ENCODE data around the gene CBX7. TPM values are rescaled to one million over a fixed set of nuclear protein-coding genes. Genes with fewer than 3 reads are reported as not detected.

Gene CBX7
- polyA plus RNA-seq, 2 of the 4 experiments (the other 2 are of a cell fraction) = 0.79 to 2.5 TPM

DNA sequence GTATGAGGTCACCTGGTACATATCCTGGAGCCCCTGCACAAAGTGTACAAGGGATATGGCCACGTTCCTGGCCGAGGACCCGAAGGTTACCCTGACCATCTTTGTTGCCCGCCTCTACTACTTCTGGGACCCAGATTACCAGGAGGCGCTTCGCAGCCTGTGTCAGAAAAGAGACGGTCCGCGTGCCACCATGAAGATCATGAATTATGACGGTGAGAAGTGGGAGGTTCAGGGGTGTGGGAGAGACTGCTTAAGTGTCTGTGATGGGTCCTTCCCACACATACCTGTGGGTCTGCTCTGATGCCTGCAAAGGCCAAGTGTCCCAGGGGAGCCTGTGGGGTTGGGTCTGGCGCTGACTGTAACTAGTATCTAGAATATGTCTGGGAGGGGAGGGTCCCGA lies 71.5 kb downstream of the CBX7 start:
- Histone ChIP-seq H3K4me2 (no peak overlapping the region), H3K4me1 (no peaks in the 10 kb centered on the region), H3K9me3 (no peaks in the 10 kb centered on the region), H3K27ac (no peak overlapping the region), H3K4me3 (no peak overlapping the region)
- ChIA-PET POLR2A (no interaction called here), CTCF (interaction anchor here (0.5 to 0.7 kb wide), 2 partner anchors 14 to 240 kb away, joined by 3 to 4 read pairs; no protein-coding TSS in a partner anchor)
- ATAC-seq (no peak), FAIRE-seq (no peak), DNase-seq (ENCODE audit: low read depth in 1 of 2, low spot score in 1 of 2) (no peak)
- 85% methylated on average over 11 of the region's 12 CpGs for WGBS (ENCODE audit: missing lambda C conversion rate)
- TF ChIP-seq, protein P1, sequence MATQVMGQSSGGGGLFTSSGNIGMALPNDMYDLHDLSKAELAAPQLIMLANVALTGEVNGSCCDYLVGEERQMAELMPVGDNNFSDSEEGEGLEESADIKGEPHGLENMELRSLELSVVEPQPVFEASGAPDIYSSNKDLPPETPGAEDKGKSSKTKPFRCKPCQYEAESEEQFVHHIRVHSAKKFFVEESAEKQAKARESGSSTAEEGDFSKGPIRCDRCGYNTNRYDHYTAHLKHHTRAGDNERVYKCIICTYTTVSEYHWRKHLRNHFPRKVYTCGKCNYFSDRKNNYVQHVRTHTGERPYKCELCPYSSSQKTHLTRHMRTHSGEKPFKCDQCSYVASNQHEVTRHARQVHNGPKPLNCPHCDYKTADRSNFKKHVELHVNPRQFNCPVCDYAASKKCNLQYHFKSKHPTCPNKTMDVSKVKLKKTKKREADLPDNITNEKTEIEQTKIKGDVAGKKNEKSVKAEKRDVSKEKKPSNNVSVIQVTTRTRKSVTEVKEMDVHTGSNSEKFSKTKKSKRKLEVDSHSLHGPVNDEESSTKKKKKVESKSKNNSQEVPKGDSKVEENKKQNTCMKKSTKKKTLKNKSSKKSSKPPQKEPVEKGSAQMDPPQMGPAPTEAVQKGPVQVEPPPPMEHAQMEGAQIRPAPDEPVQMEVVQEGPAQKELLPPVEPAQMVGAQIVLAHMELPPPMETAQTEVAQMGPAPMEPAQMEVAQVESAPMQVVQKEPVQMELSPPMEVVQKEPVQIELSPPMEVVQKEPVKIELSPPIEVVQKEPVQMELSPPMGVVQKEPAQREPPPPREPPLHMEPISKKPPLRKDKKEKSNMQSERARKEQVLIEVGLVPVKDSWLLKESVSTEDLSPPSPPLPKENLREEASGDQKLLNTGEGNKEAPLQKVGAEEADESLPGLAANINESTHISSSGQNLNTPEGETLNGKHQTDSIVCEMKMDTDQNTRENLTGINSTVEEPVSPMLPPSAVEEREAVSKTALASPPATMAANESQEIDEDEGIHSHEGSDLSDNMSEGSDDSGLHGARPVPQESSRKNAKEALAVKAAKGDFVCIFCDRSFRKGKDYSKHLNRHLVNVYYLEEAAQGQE (IDR thresholded peaks at IDR 0.05) = no peak
- TF ChIP-seq EHMT2 (IDR thresholded peaks at IDR 0.05; ENCODE audit: low read depth) = no peak

Small RNA genes within 50 kb of the gene (small RNA-seq; reads per million reads assigned to genes)
- gene COX5BP7 = 0 reads per million in 6 experiments

Other genes starting within 250 kb of the CBX7 start
- gene APOBEC3A, start 195.1 kb downstream of the CBX7 start, polyA plus RNA-seq (2011; rRNA removed) = not detected in 2 replicates
- gene APOBEC3A, start 195.1 kb downstream of the CBX7 start, polyA plus RNA-seq (2017; fragmentation: RNase III; extraction: RNeasy Plus Mini Kit Qiagen cat#74134 plus additional on column Dnase treatment) = not detected in 3 replicates
- gene APOBEC3B, start 170.3 kb downstream of the CBX7 start, polyA plus RNA-seq (2011; rRNA removed) = 14.7 and 16.7 TPM in 2 replicates
- 17.9 to 19.6 TPM (median 19.1 TPM) in 3 replicates for gene APOBEC3B, start 170.3 kb downstream of the CBX7 start, polyA plus RNA-seq (2017; fragmentation: RNase III; extraction: RNeasy Plus Mini Kit Qiagen cat#74134 plus additional on column Dnase treatment)
- 15.1 and 22.2 TPM in 2 replicates for gene APOBEC3C, start 138.4 kb downstream of the CBX7 start, polyA plus RNA-seq (2011; rRNA removed)
- gene APOBEC3C, start 138.4 kb downstream of the CBX7 start, polyA plus RNA-seq (2017; fragmentation: RNase III; extraction: RNeasy Plus Mini Kit Qiagen cat#74134 plus additional on column Dnase treatment) = 29.3 to 31.7 TPM (median 31.1 TPM) in 3 replicates
- gene APOBEC3D, start 131.6 kb downstream of the CBX7 start, polyA plus RNA-seq (2011; rRNA removed) = 0.66 and 0.67 TPM in 2 replicates
- gene APOBEC3D, start 131.6 kb downstream of the CBX7 start, polyA plus RNA-seq (2017; fragmentation: RNase III; extraction: RNeasy Plus Mini Kit Qiagen cat#74134 plus additional on column Dnase treatment) = 0.29 to 0.33 TPM (median 0.30 TPM) in 3 replicates
- 2.9 and 4.0 TPM in 2 replicates for gene APOBEC3F, start 111.8 kb downstream of the CBX7 start, polyA plus RNA-seq (2011; rRNA removed)
- 3.3 to 4.3 TPM (median 4.3 TPM) in 3 replicates for gene APOBEC3F, start 111.8 kb downstream of the CBX7 start, polyA plus RNA-seq (2017; fragmentation: RNase III; extraction: RNeasy Plus Mini Kit Qiagen cat#74134 plus additional on column Dnase treatment)
- not detected in 2 replicates for gene APOBEC3G, start 75.4 kb downstream of the CBX7 start, polyA plus RNA-seq (2011; rRNA removed)
- gene APOBEC3G, start 75.4 kb downstream of the CBX7 start, polyA plus RNA-seq (2017; fragmentation: RNase III; extraction: RNeasy Plus Mini Kit Qiagen cat#74134 plus additional on column Dnase treatment) = 0.16 TPM in 1 of 3 replicates, not detected in the others
- gene APOBEC3H, start 55.4 kb downstream of the CBX7 start, polyA plus RNA-seq (2011; rRNA removed) = 0.43 and 0.48 TPM in 2 replicates
- gene APOBEC3H, start 55.4 kb downstream of the CBX7 start, polyA plus RNA-seq (2017; fragmentation: RNase III; extraction: RNeasy Plus Mini Kit Qiagen cat#74134 plus additional on column Dnase treatment) = 0.39 to 0.45 TPM in 2 of 3 replicates, not detected in the other
- gene PDGFB, start 92.3 kb upstream of the CBX7 start, polyA plus RNA-seq (2011; rRNA removed) = 4.0 and 4.5 TPM in 2 replicates
- gene PDGFB, start 92.3 kb upstream of the CBX7 start, polyA plus RNA-seq (2017; fragmentation: RNase III; extraction: RNeasy Plus Mini Kit Qiagen cat#74134 plus additional on column Dnase treatment) = 2.1 to 3.3 TPM (median 3.0 TPM) in 3 replicates
- 1,852 and 1,921 TPM in 2 replicates for gene RPL3, start 166.9 kb upstream of the CBX7 start, polyA plus RNA-seq (2011; rRNA removed)
- 1,908 to 2,151 TPM (median 1,965 TPM) in 3 replicates for gene RPL3, start 166.9 kb upstream of the CBX7 start, polyA plus RNA-seq (2017; fragmentation: RNase III; extraction: RNeasy Plus Mini Kit Qiagen cat#74134 plus additional on column Dnase treatment)
- 6.7 and 7.9 TPM in 2 replicates for gene SYNGR1, start 197.3 kb upstream of the CBX7 start, polyA plus RNA-seq (2011; rRNA removed)
- 10.9 to 14.5 TPM (median 11.7 TPM) in 3 replicates for gene SYNGR1, start 197.3 kb upstream of the CBX7 start, polyA plus RNA-seq (2017; fragmentation: RNase III; extraction: RNeasy Plus Mini Kit Qiagen cat#74134 plus additional on column Dnase treatment)
- gene TAB1, start 247.1 kb upstream of the CBX7 start, polyA plus RNA-seq (2011; rRNA removed) = 10.4 and 11.3 TPM in 2 replicates
- gene TAB1, start 247.1 kb upstream of the CBX7 start, polyA plus RNA-seq (2017; fragmentation: RNase III; extraction: RNeasy Plus Mini Kit Qiagen cat#74134 plus additional on column Dnase treatment) = 8.7 to 10.5 TPM (median 9.9 TPM) in 3 replicates